GM23338 (cell line): ENCODE data around the gene ESPN. TPM values are rescaled to one million over a fixed set of nuclear protein-coding genes. Genes with fewer than 3 reads are reported as not detected.

Experiments used
- ATAC-seq: fragments of 200-7000 bp; cut with Tn5 transposase; 3 replicates; pipeline ENCODE4 v1.9.1; 2020
- DNase-seq: peaks from one replicate; pipeline ENCODE4 v3.0.0-alpha.2; 2015; ENCODE audit warnings: low spot score
- H2AFZ ChIP-seq: fragments of 200-600 bp; sonication (generic); 2 replicates; pipeline ENCODE4 v1.8.0; 2016; ENCODE audit warnings: antibody characterized with exemption, mild to moderate bottlenecking, moderate library complexity
- H3F3A ChIP-seq: fragments of 200-600 bp; sonication (generic); replicated peaks from 2 replicates; pipeline ENCODE4 v1.8.0; 2017; ENCODE audit warnings: antibody characterized with exemption, mixed run types, low read depth
- H3K27ac ChIP-seq: fragments of 200-600 bp; sonication (generic); 2 replicates; pipeline ENCODE4 v1.6.1; 2016; ENCODE audit warnings: low read depth
- H3K27me3 ChIP-seq: fragments of 200-600 bp; sonication (generic); 2 replicates; pipeline ENCODE4 v1.8.0; 2016; ENCODE audit warnings: mild to moderate bottlenecking, mixed run types, moderate library complexity; ENCODE audit not compliant: insufficient read depth
- H3K36me3 ChIP-seq: fragments of 200-600 bp; sonication (generic); 2 replicates; pipeline ENCODE4 v1.8.0; 2016; ENCODE audit warnings: mild to moderate bottlenecking; ENCODE audit not compliant: insufficient read depth
- H3K4me1 ChIP-seq: fragments of 200-600 bp; sonication (generic); 2 replicates; pipeline ENCODE4 v1.8.0; 2016; ENCODE audit warnings: mild to moderate bottlenecking, moderate library complexity; ENCODE audit not compliant: insufficient read depth
- H3K4me2 ChIP-seq: fragments of 200-600 bp; sonication (generic); 2 replicates; pipeline ENCODE4 v1.7.1; 2017; ENCODE audit warnings: mixed run types
- H3K4me3 ChIP-seq: fragments of 200-600 bp; sonication (generic); 2 replicates; pipeline ENCODE4 v1.6.1; 2016; ENCODE audit warnings: mixed run types
- H3K79me2 ChIP-seq: fragments of 200-600 bp; sonication (generic); replicated peaks from 2 replicates; pipeline ENCODE4 v1.8.0; 2017; ENCODE audit warnings: mild to moderate bottlenecking; ENCODE audit not compliant: insufficient read depth
- H3K9me2 ChIP-seq: fragments of 200-600 bp; sonication (generic); 2 replicates; pipeline ENCODE4 v1.8.0; 2017; ENCODE audit not compliant: insufficient read depth
- H4K20me1 ChIP-seq: fragments of 200-600 bp; sonication (generic); replicated peaks from 2 replicates; pipeline ENCODE4 v1.8.0; 2017; ENCODE audit warnings: mild to moderate bottlenecking; ENCODE audit not compliant: insufficient read depth
- H3K27ac Mint-ChIP-seq: 2 replicates; pipeline ENCODE4 v1.8.0; 2020; ENCODE audit warnings: inconsistent platforms, mild to moderate bottlenecking, moderate library complexity, mixed read lengths
- H3K27me3 Mint-ChIP-seq: 3 replicates; pipeline ENCODE4 v1.8.0; 2022; ENCODE audit warnings: low read depth, mild to moderate bottlenecking, moderate library complexity, mixed read lengths, inconsistent platforms; ENCODE audit not compliant: insufficient read depth, poor library complexity
- H3K36me3 Mint-ChIP-seq: 3 replicates; pipeline ENCODE4 v1.8.0; 2021; ENCODE audit warnings: low read depth, mild to moderate bottlenecking, inconsistent platforms, moderate library complexity, mixed read lengths
- H3K4me1 Mint-ChIP-seq: 3 replicates; pipeline ENCODE4 v1.8.0; 2020; ENCODE audit warnings: mild to moderate bottlenecking, inconsistent platforms, mixed read lengths
- H3K4me3 Mint-ChIP-seq: 3 replicates; pipeline ENCODE4 v1.8.0; 2021; ENCODE audit warnings: moderate library complexity, mild to moderate bottlenecking, inconsistent platforms, mixed read lengths
- H3K9me3 Mint-ChIP-seq: 3 replicates; pipeline ENCODE4 v1.8.0; 2020; ENCODE audit warnings: moderate library complexity, mild to moderate bottlenecking, inconsistent platforms, mixed read lengths
- CTCF ChIP-seq, 2 experiments: fragments of 200-600 bp in 1 of 2; sonication (generic) in 1 of 2; conservative IDR thresholded peaks; 2 replicates each; pipeline versions ENCODE4 v1.5.1 to v1.6.1; 2016 to 2017; ENCODE audit warnings: antibody characterized with exemption in 2 of 2, low read depth in 2 of 2, mild to moderate bottlenecking in 2 of 2, moderate library complexity in 1 of 2
- ETS1 ChIP-seq: IDR thresholded peaks from 2 replicates; pipeline ENCODE4 v1.6.1; 2016; ENCODE audit warnings: antibody characterized with exemption
- POLR2AphosphoS5 ChIP-seq: IDR thresholded peaks from 2 replicates; pipeline ENCODE4 v1.6.1; 2016; ENCODE audit warnings: antibody characterized with exemption, low read depth
- STAT1 ChIP-seq: IDR thresholded peaks from one replicate; pipeline ENCODE4 v1.6.1; 2016; ENCODE audit warnings: antibody characterized with exemption; ENCODE audit not compliant: unreplicated experiment
- polyA plus RNA-seq: library from polyadenylated mRNA; unstranded; fragments of >200 nt; fragmentation: Nextera tagmentation; extraction: Ambion mirVana; gene quantifications from 2 replicates; pipeline ENCODE4 v1.2.1, GENCODE V29; 2016
- total RNA-seq: library from RNA; depleted of rRNA; stranded (reverse); fragments of >200 nt; shearing (Covaris generic); gene quantifications from 2 replicates; pipeline ENCODE4 v1.2.3, GENCODE V29; 2014

The ESPN gene
- total and polyA plus RNA-seq, 2 experiments from 2014 or later: 12.2 to 13.6 TPM

GRCh38 chr1:6474815-6475282, 50.3 kb downstream of the ESPN start:
- Histone ChIP-seq H3K4me2 (peak overlapping the region; percentile 48; the same call in 1 of the 2 replicates), H3K4me3 (no peak overlapping the region), H3K27me3 (no peaks in the 10 kb centered on the region), H3F3A (peaks cover 27% of the 10 kb centered on the region; the same call in 1 of the 2 replicates), H4K20me1 (peaks cover 4% of the 10 kb centered on the region), H3K4me1 (peaks cover 21% of the 10 kb centered on the region; the same call in 1 of the 2 replicates), H3K27ac (no peak overlapping the region), H2AFZ (no peak overlapping the region), H3K9me2 (no peaks in the 10 kb centered on the region), H3K36me3 (no peaks in the 10 kb centered on the region), H3K79me2 (no peaks in the 10 kb centered on the region)
- H3K4me3 Mint-ChIP-seq: no peak overlapping the region
- TF ChIP-seq CTCF (conservative IDR thresholded peaks at IDR 0.05; ENCODE audit: low read depth in 2 of 2): no peak
- peaks cover 10% of the 10 kb centered on the region for H3K27me3 Mint-ChIP-seq
- H3K9me3 Mint-ChIP-seq: no peaks in the 10 kb centered on the region
- ATAC-seq (no peak), DNase-seq (no peak)
- H3K4me1 Mint-ChIP-seq: peaks cover 35% of the 10 kb centered on the region
- no peak overlapping the region for H3K27ac Mint-ChIP-seq
- peaks cover 20% of the 10 kb centered on the region; the same call in 2 of the 3 replicates for H3K36me3 Mint-ChIP-seq

- Mint-ChIP-seq H3K36me3 (peaks cover 15% of the 10 kb centered on the region; the same call in 2 of the 3 replicates), H3K4me1 (peaks cover 33% of the 10 kb centered on the region), H3K9me3 (no peaks in the 10 kb centered on the region), H3K4me3 (no peak overlapping the region), H3K27me3 (peaks cover 10% of the 10 kb centered on the region), H3K27ac (no peak overlapping the region)
- ATAC-seq: peak; percentile 37
- H3F3A ChIP-seq: peaks cover 23% of the 10 kb centered on the region; the same call in 1 of the 2 replicates
- no peaks in the 10 kb centered on the region for H3K27me3 ChIP-seq
- H3K36me3 ChIP-seq: no peaks in the 10 kb centered on the region
- H3K9me2 ChIP-seq: no peaks in the 10 kb centered on the region
- peaks cover 21% of the 10 kb centered on the region; the same call in 1 of the 2 replicates for H3K4me1 ChIP-seq
- H2AFZ ChIP-seq: no peak overlapping the region
- H3K27ac ChIP-seq: no peak overlapping the region
- H3K4me3 ChIP-seq: no peak overlapping the region
- peak; percentile 94 to 98 for TF ChIP-seq CTCF (conservative IDR thresholded peaks at IDR 0.05; ENCODE audit: low read depth in 2 of 2)
- no peak for TF ChIP-seq POLR2AphosphoS5
- peak; percentile 77 for DNase-seq
- H4K20me1 ChIP-seq: peaks cover 2% of the 10 kb centered on the region; the same call in 1 of the 2 replicates
- H3K79me2 ChIP-seq: no peaks in the 10 kb centered on the region
- H3K4me2 ChIP-seq: peak overlapping the region; percentile 51; the same call in 1 of the 2 replicates
Observed at GRCh38 chr1:6475381-6476133, 51.0 kb downstream of the ESPN start.

GRCh38 chr1:6476483-6476882, 51.9 kb downstream of the ESPN start:
- no peak overlapping the region for H3K4me2 ChIP-seq
- no peaks in the 10 kb centered on the region for H3K79me2 ChIP-seq
- peaks cover 2% of the 10 kb centered on the region; the same call in 1 of the 2 replicates for H4K20me1 ChIP-seq
- DNase-seq (no peak), ATAC-seq (no peak)
- peaks cover 21% of the 10 kb centered on the region; the same call in 1 of the 2 replicates for H3K4me1 ChIP-seq
- peaks cover 32% of the 10 kb centered on the region for H3K4me1 Mint-ChIP-seq
- H3K4me3 Mint-ChIP-seq: no peak overlapping the region
- no peaks in the 10 kb centered on the region for H3K9me2 ChIP-seq
- H3K27me3 Mint-ChIP-seq: peaks cover 10% of the 10 kb centered on the region
- H3K36me3 Mint-ChIP-seq: peaks cover 14% of the 10 kb centered on the region; the same call in 2 of the 3 replicates
- H3K27ac ChIP-seq: no peak overlapping the region
- no peaks in the 10 kb centered on the region for H3K9me3 Mint-ChIP-seq
- H3K4me3 ChIP-seq: no peak overlapping the region
- H3K27me3 ChIP-seq: no peaks in the 10 kb centered on the region
- H3K27ac Mint-ChIP-seq: no peak overlapping the region
- no peak overlapping the region for H2AFZ ChIP-seq
- peaks cover 18% of the 10 kb centered on the region; the same call in 1 of the 2 replicates for H3F3A ChIP-seq
- H3K36me3 ChIP-seq: no peaks in the 10 kb centered on the region
- TF ChIP-seq POLR2AphosphoS5 (no peak), STAT1 (no peak), ETS1 (no peak), CTCF (conservative IDR thresholded peaks at IDR 0.05; ENCODE audit: low read depth in 2 of 2) (no peak)
